Embryonic facial prominence (tissue), 1 donor: Measurements from ENCODE around the gene GTF2H4.

Source experiments
- DNase-seq: peaks from one replicate; pipeline ENCODE4 v3.0.0-alpha.2; 2016; ENCODE audit errors: extremely low spot score

Gene GTF2H4

GRCh38 chr6:30882759-30883684 lies 25.0 kb upstream of the GTF2H4 start:
- DNase-seq: peak; percentile 27

- DNase-seq: peak; percentile 78
Measured at GRCh38 chr6:30883685-30884520, 24.1 kb upstream of the GTF2H4 start, which contains the start of gene DDR1. Gene DDR1 (plus strand): TSS chr6:30884519. CDS start chr6:30888730, 4,211 bp downstream.

GRCh38 chr6:30884521-30885480 lies 23.2 kb upstream of the GTF2H4 start:
- DNase-seq: no peak

- DNase-seq: no peak
Measured at GRCh38 chr6:30885481-30885998, 22.5 kb upstream of the GTF2H4 start.

GRCh38 chr6:30885999-30886896 lies 21.8 kb upstream of the GTF2H4 start:
- DNase-seq: peak; percentile 47

GRCh38 chr6:30886897-30887255 lies 21.1 kb upstream of the GTF2H4 start:
- no peak for DNase-seq

GRCh38 chr6:30887901-30888815 lies 19.8 kb upstream of the GTF2H4 start:
- DNase-seq: no peak

- no peak for DNase-seq
Measured at GRCh38 chr6:30888816-30889495, 19.1 kb upstream of the GTF2H4 start.

GRCh38 chr6:30889496-30889885 lies 18.5 kb upstream of the GTF2H4 start:
- no peak for DNase-seq

GRCh38 chr6:30889921-30890645 lies 17.9 kb upstream of the GTF2H4 start:
- no peak for DNase-seq

GRCh38 chr6:30890646-30891449 lies 17.2 kb upstream of the GTF2H4 start:
- no peak for DNase-seq

GRCh38 chr6:30891450-30891723 lies 16.6 kb upstream of the GTF2H4 start:
- DNase-seq: no peak

GRCh38 chr6:30891816-30892538 lies 16.0 kb upstream of the GTF2H4 start:
- no peak for DNase-seq

- no peak for DNase-seq
Measured at GRCh38 chr6:30893001-30893591, 14.9 kb upstream of the GTF2H4 start.

- DNase-seq: no peak
Measured at GRCh38 chr6:30893666-30894065, 14.3 kb upstream of the GTF2H4 start.

GRCh38 chr6:30894381-30894780 lies 13.6 kb upstream of the GTF2H4 start:
- no peak for DNase-seq
